CD4-positive, alpha-beta T cell treated with Interleukin-6 for 4 hours (primary cell): ENCODE data around the gene TMEM184B.

Experiments
- DNase-seq: peaks from one replicate; pipeline ENCODE4 v3.0.0-alpha.2; 2020; ENCODE audit warnings: mixed read lengths

Gene TMEM184B

DNA sequence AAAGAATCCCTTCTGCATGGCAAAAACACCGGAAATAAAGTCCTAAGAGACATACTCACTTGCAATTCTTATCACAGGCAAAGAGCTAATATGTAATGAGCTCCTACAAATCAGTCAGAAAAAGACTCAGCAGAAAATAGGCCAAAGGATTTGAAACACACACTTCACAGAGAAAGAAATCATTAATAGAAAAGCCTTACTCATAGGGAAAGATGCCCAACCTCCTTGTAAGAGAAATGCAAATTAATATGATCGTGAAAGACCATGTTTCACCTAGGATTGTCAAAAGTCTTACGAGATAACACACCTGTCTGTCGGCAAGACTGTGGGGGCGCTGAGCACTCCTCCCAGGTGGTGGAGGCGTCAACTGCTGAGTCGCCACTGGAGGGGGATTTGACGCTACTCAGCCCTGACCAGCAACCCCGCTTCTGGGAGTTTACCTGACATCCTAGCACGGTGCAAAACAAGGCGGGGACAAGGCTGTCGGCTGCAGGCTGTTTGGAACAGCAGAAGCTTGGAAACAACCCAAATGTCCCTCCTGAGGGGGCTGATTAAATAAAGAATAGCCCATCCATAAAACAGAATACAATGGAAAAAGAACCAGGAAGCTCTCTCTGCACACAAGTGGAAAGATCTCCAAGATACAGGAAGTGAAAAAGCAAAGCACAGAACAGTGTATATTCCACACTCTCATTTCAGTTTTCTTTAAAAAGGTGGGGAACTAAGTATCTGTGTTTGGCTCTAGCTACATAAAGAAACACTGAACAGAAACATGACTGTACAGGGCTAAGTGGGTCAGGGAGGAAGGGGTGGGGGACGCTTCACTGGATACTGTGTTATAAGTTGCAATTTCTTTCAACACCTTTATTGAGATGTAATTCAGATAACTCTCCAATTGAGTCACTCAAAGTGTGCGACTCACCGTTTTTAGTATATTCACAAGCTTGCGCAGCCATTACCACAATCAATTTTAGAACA lies 33.0 kb upstream of the TMEM184B start:
- peak; percentile 46 for DNase-seq

GRCh38 chr22:38304526-38304925 lies 31.7 kb upstream of the TMEM184B start:
- no peak for DNase-seq

DNA sequence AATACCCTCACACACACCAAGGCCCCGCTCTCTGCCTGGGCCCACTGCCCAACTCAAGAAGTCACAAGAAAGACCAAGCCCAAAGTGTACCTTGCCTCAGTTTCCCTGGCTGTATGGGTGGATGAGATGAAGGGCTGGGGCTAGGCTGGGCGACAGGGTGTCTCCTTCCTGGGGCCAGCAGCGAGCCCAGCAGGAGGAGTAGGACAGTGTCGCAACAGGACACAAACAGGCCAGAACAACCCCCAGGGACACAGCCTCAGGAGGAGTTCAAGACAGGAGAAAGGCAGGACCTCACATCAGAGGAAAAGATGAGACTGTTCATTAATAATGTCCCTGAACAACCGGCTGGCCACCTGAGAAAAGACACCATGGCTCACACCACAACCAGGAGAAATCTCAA lies 31.2 kb upstream of the TMEM184B start:
- no peak for DNase-seq

DNA sequence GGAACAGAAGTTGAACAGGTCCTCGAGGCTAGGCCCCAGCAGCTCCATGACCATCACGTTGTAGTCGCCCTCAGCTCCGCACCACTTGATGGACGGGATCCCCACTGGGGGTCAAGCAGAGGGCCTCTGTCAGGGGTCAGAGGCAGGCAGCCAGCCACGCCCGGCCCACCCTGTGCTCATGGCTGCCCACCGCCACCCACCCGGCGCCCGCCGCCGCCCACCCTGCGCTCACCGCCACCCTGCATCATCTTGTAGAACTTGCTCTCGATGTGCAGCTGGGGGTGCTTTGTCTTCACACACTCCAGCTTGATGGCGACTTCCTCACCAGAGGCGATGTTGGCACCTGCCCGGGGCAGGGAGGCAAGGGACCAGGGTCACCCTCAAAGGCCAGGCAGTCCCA lies 30.1 kb upstream of the TMEM184B start:
- no peak for DNase-seq

GRCh38 chr22:38300946-38301345 lies 28.1 kb upstream of the TMEM184B start:
- DNase-seq, result no peak

GRCh38 chr22:38300197-38300945 lies 27.6 kb upstream of the TMEM184B start:
- no peak for DNase-seq

DNA sequence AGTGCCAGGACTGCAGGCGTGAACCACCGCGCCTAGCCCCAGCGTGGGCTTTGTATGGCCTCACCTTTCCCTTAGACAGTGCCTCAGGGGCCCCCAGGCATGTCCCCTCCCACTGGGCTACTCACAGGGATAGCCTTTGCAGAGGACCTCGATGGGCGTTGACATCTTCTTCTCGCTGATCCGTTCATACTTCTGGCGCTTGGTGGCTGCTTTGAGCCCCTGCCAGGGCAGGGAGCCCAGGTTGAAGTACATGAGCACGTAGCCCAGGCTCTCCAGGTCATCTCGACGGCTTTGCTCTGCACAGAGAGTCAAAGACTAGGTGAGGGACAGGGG lies 26.9 kb upstream of the TMEM184B start:
- DNase-seq, result no peak

DNA sequence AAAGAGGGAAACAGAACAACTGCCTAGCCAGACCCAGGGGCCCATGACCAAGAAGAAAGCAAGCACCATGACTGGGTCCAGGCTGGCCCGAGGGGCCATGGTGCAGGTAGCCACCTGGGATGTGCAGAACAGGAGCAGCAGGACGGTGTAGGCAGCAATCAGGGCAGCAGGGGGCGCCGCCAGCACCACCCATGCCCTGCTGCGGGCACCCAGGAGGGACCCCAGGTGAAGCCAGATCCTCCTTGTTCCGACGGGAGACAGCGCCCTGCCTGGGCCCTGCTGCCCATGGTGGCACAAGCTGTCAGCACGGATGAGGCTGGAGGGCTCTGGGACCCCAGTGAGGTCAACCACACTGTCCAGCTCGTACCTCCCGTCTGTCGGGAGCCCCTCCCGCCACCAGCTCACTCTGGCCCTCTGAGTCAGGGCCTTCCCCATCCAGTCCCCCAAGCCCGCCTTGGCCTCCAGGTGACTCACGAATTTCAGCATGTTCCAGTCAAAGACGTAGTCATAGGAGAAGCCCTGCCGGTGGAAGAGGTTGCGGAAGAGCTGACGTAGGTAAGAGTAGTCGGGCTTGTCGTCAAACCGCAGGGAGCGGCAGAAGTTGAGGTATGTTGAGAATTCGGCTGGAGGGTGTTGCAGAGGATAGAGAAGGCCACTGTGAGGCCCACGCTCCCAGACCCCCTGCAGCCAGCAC lies 25.6 kb upstream of the TMEM184B start:
- DNase-seq, result peak; percentile 66

GRCh38 chr22:38296372-38296771 lies 23.6 kb upstream of the TMEM184B start:
- DNase-seq, result no peak

DNA sequence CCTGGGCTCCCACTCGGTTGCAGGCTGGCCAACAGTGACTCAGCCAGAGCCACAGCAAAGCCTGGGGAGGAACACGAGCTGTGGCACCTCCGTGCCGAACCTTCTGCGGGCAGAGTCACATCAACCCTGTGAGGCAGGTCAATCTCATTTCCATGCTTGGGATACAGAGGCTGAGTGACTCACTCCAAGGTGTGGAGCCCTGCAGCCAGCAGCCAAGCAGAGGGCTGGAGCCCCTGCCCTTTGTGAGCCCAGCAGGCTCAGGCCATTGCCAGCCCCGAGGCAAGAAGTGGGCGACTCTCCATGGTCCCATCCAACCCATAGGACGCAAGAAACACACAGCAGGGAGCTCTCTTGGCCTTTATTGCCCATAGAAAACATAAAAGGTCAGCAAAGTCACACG lies 23.1 kb upstream of the TMEM184B start:
- no peak for DNase-seq

DNA sequence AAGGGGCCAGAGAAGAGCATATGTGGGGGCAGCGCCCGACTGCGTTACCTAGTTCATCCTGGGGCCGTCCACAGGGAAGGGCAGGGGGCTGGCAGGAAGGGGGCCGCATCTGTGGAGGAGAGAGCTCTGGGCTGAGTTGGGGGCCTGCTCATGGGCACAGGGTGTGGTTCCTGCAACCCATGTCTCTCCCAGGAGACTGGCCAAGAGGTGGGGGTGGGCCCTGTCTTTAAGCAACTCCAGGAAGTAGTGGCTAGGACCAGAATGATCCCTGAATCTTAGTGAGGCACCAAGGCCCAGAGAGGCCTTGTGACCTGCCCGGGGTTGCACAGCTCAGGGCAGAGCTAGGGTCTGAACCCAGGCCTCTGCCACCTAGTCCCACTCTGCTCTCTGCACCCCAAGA lies 22.5 kb upstream of the TMEM184B start:
- no peak for DNase-seq

DNA sequence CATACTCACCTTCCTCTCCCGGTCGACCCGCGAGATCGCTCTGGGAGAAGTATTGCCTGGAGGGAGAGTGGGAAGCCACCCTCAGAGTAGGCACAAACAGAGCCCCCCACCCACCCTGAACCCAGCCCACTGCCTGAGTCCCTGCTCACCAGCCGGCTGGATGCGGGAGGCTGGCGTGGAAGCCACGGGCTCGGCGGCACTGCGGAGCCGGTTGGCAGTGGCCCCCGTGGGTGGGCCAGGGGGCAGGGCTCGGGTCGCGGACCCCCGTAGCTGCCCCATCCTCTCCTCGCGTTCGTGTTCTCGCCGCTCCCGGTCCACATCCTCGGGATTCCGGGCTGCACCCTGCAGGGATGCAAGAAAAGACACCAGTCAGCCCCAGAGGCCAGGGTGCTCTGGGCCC lies 21.4 kb upstream of the TMEM184B start:
- no peak for DNase-seq

DNA sequence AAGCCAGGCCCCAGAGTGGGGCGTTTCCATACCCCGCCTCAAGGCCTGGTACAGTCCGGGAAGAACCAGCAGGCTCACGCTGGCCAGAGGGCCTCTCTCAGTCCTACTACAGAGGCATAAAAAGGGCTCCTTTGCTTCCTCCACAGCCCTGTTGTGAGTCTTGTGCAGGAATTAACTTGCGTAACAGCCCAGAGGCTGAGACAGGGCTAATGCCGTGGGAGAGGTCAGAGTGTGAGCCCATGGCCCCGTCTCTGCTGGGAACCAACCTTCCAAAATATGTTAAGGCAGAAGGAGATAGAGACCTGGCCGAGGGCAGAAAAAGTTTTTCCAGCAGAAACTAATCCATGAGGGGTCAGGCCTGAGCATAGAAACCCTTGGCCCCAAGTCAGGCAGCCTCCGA lies 19.9 kb upstream of the TMEM184B start:
- no peak for DNase-seq

DNA sequence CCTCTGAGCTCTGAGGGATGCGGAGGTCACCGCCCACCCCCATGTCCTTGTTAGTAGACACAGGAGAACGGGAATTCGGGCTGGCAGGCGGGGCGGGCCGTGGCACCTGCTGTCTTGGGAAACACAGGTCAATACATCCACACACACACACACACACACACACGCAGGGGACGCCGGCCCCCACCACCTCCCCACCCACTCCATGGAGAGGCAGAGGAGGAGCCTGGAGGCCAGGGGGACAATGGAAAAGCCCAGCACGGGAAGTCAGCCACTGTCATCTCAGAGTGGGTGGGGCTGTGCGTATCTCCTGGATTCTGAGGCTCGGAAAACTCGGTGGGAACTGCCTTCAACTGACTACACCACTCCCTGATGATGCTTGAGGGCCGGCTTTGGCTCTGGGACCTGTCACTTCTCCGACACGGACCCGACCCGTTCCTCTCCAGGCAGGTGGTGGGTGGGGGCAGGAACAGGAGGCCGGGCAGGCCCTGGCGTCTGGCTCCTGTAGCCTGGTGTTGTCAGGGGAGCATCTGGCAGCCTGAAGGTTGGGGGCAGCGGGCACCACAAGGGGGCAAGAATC lies 18.5 kb upstream of the TMEM184B start:
- no peak for DNase-seq

DNA sequence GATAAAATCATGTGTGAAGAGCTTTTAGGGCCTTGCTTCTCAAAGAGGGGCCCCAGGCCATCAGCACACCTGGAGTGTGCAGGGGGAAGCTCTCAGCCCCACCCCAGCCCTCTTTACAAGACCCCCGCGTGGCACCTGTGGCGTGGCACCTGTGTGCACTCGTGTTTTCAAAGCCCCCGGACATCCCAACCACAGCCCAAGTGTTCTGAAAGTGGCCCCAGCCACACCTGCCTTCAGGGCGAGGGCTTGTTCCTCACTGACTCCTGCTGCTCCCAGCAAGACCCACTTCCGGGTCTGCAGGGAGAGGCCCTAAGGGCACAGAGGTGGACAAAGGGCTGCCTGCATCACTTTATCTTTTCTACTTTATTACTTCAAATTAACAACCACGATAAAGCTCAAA lies 17.5 kb upstream of the TMEM184B start:
- no peak for DNase-seq

- DNase-seq, result no peak
These were observed 16.8 kb upstream of the TMEM184B start for GRCh38 chr22:38289583-38290082.

DNA sequence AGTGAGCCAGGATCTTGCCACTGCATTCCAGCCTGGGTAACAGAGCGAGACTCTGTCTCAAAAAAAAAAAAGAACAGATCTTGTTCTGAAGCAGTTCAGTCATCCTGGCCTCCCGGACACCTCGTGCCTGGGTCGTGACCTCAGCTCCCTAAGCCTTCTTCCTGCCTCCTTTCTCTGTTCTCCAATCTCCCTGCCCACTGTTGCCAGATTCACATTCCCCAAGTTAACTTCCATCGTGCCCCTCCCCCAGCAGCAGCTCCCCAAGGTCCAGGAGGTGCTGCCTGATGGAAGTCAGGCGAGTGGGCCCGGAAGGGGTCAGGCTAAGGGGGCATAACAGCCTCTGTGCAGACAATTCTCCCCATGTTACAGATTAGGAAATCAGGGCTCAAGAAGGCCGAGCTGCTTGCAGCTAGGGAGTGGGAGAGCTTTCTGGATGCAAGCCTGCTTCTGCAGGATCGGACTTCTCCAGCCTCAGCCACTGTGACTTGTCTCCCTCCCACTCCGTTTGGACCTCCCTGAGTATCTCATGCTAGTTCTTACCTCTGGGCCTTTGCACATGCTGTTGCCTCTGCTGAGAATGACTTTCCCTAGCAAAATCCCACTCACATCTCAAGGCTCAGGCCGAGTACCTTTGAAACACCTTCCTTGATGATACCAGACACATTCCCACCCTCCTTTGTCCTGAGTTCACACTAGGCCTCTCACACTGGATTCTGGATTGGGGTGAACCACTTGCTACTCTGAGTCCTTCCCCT lies 14.3 kb upstream of the TMEM184B start:
- DNase-seq, result no peak

- no peak for DNase-seq
These were observed 12.2 kb upstream of the TMEM184B start for GRCh38 chr22:38285018-38285417.

- no peak for DNase-seq
These were observed 11.2 kb upstream of the TMEM184B start for GRCh38 chr22:38284042-38284402.

DNA sequence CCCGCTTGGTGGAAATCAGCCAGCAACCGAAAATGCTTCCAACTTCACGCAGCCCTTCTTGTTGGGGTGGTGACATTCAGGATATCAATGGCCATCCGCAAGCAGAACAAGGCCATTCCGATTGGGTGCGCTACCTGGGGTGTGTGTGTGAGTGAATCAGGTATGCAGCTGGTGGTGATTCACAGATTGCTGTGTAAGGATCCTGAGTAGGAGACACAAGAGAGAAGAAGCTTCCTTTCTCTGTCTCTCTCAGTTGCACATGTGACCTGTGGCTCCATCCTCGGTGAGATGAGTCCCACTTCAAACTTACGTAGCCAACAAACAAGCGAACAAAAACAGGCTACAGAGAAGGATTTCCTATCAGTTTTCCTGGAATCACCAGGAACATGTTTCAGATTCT lies 9.6 kb upstream of the TMEM184B start:
- no peak for DNase-seq

DNA sequence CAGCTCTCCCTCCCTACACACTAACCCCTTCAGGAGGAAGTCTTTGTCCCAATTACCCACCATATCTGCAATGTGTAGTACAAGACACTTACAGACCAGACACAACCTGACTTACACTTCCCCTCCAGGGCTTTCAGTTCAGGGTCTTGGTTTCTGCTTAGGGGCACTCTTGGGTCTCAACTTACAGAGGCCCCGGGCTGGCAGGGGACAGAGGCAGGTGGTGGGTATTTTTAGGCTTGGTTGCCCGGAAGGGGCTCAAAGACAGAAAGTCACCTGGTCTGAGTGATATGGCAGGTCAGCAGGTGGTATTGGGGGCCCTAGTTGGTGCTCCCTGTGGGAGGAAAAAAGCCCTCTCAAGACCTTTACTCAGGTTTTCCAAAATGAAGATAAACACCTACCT lies 3.4 kb upstream of the TMEM184B start:
- DNase-seq, result no peak

DNA sequence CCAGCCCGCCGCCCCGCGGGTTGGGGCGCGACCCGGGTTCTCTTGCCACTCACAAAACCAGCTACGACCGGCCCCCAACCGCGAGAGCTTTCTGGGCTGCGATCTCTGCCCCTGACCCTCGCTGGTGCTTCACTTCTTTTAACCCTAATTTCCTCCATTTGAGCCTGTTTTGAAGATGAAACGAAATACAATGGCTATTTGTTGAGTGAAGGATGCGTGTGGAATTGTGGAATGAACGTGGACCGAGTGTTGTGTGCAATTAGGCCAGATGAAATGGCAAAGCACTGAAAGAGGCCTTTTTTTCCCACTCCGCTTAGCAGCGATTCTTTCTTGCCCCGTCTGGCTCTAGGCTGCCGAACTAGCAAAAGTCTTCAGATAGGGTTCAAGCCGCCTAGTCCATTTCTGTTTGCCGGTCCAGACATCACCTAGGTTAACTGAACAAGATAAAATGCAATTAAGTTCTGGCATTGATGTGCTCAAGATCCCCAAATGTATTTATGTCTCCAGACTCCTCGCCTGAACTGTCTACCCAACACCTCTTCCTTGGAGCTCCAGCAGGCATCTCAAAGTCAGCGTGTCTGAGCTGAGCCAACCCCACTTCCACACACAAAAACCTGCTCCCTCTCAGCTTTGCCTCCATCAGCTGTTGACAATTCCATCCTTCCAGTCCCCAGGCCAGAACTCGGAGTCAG lies 471 bp upstream of the TMEM184B start:
- no peak for DNase-seq
